ENCODE data around the gene ZBTB25.

The ZBTB25 gene

DNA sequence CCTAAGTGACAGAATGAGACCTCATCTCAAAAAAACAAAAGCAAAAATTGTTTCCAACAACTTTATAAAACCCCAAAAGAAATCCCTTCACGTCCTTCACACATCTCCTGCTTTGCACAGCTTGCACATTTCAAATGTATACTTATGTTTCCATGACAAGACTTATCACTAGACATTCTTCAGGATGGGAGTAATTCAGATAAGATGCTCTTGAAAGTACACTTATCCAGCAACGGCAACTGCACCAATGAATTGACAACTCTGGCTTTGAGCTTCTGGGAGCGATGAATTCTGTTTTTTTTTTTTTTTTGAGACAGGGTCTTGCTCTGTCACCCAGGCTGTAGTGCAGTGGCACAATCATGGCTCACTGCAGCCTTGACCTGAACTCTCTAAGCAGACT lies 69.1 kb downstream of the ZBTB25 start:
- DNase-seq: no peak

GRCh38 chr14:64423987-64424386 lies 79.7 kb downstream of the ZBTB25 start:
- DNase-seq: no peak

DNA sequence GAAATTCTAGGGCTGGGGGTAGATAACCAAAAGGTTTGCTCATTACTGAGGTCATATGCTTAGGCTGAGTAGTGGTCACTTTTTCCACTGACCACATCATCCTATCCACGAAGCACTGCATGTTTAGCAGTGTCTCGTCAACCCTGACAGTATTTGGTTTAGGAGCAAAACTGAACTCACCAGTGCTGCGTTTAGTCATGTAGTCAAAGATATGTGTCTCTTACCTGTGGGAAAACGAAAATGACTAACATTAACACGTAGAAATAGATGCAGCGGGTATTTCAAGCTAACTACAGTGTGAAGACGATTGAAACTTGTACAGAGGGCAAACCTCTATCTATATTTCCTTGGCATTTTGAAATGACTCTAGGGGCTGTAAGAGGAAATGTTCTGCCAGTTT lies 80.9 kb downstream of the ZBTB25 start:
- no peak for DNase-seq

GRCh38 chr14:64422005-64422404 lies 81.6 kb downstream of the ZBTB25 start:
- no peak for DNase-seq

GRCh38 chr14:64421166-64421565 lies 82.5 kb downstream of the ZBTB25 start:
- DNase-seq: no peak

- no peak for DNase-seq
These were observed 84.6 kb downstream of the ZBTB25 start for GRCh38 chr14:64419003-64419402.

GRCh38 chr14:64417771-64418125 lies 85.9 kb downstream of the ZBTB25 start:
- no peak for DNase-seq

- no peak for DNase-seq
These were observed 86.4 kb downstream of the ZBTB25 start for GRCh38 chr14:64417055-64417770.

DNA sequence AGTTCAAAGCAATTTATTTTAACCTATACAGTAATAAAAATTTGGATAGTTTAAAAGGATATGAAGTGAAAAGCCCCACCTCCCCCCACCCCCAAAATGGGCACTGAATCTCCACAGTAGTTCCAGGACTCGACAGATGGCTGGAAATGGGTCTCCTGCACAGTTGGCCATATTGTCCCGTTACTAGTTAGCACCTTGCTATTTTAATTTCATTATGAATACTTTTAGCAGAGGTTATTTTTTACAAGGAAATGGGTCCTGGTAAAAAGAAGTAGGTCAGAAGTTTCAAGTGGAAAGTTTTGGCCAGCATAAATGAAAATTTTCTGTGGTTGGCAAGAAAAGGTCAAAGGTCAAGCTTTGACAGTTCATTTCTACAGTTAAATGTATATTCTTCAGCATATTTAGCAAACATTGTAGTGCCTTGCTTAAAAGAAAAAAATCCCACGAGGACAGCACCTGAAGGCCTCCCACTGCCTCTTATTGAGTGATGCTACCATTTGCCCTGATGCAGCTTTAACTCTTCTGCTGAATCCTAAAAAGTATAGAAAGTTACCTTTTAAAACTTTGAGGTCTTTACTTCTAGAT lies 87.2 kb downstream of the ZBTB25 start:
- DNase-seq: no peak

- DNase-seq: no peak
These were observed 91.4 kb downstream of the ZBTB25 start for GRCh38 chr14:64412237-64412636.

GRCh38 chr14:64411001-64411400 lies 92.6 kb downstream of the ZBTB25 start:
- DNase-seq: no peak

- no peak for DNase-seq
These were observed 93.4 kb downstream of the ZBTB25 start for GRCh38 chr14:64410084-64410774.

DNA sequence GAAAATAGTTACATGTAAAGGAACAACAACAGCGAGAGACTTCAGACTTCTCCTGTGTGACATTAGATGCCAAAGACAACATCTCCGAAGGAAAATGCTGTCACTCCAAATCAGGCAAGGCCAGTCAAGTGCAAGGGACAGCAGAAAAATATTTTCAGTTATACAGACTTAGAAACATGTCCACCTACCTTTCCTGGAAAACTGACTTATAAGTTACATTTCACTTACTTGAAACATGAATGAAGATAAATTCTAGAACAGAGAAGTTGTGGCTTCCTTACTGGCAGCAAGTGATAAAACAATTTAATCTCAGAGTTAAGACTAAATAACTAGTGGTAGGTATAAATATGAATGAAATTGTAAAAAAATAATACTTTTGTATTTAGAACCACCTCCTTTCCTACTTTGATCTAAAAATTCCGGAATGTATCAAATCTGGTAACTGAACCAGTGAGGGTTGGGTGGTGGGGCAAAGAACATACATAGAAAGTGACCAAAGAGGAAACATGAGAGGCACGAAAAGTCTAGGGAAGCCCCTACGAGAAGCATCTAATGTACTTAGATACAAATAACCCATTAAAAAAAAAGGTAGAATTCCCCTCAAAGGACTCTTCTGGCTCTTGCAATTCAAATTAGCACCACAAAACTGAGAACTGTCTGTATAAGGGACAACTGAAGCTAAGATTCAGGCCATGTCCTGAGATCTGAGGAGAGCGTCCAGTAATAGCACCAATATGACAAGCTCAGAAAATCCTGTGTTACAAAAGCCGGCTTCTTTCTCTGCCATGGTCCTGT lies 94.3 kb downstream of the ZBTB25 start:
- DNase-seq: no peak

GRCh38 chr14:64407329-64407728 lies 96.3 kb downstream of the ZBTB25 start:
- DNase-seq: no peak

DNA sequence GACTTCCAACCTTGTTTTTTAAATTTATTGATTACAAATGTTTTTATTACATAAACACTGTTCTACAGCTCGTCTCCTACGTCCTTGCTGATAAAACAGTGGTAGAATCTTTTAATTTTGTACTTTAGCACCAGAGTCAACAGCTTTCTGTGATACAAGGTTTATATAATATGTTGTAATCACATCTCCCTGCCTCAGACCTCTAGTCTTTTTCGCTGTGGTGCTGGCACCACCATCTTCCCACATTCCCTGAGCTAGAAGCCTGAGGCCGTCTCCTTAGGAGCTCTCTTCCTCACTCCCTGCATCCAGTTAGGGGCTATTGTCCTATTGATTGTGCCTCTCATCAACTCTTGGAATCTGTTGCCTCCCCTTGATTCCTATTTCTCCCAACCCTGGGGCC lies 98.3 kb downstream of the ZBTB25 start:
- no peak for DNase-seq

- DNase-seq: no peak
These were observed 101.7 kb downstream of the ZBTB25 start for GRCh38 chr14:64401949-64402348.

GRCh38 chr14:64400829-64401459 lies 102.7 kb downstream of the ZBTB25 start:
- no peak for DNase-seq
